HFFc6 (cell line): Measurements from ENCODE around the gene C1orf167. TPM values are rescaled to one million over a fixed set of nuclear protein-coding genes. Genes with fewer than 3 reads are reported as not detected.
A peak's percentile ranks its signal among the peaks of the same experiment; 100 is the strongest.

Source experiments
- DNase-seq: peaks from one replicate; pipeline ENCODE4 v3.0.0-alpha.2; 2018
- H3K27ac Mint-ChIP-seq: 2 replicates; pipeline ENCODE4 v1.8.0; 2020; ENCODE audit warnings: mild to moderate bottlenecking, mixed read lengths
- H3K27me3 Mint-ChIP-seq: 2 replicates; pipeline ENCODE4 v1.8.0; 2021; ENCODE audit warnings: mild to moderate bottlenecking, moderate library complexity, mixed read lengths; ENCODE audit not compliant: insufficient read depth
- H3K36me3 Mint-ChIP-seq: 2 replicates; pipeline ENCODE4 v1.8.0; 2021; ENCODE audit warnings: low read depth, mixed read lengths
- H3K4me1 Mint-ChIP-seq: 2 replicates; pipeline ENCODE4 v1.8.0; 2020; ENCODE audit warnings: low read depth, mixed read lengths
- H3K4me3 Mint-ChIP-seq: 2 replicates; pipeline ENCODE4 v1.8.0; 2020; ENCODE audit warnings: mild to moderate bottlenecking, moderate library complexity, mixed read lengths
- H3K9me3 Mint-ChIP-seq: 2 replicates; pipeline ENCODE4 v1.8.0; 2020; ENCODE audit warnings: mild to moderate bottlenecking, mixed read lengths
- CTCF ChIP-seq: fragments of 200-600 bp; sonication (generic); IDR thresholded peaks from 2 replicates; pipeline ENCODE4 v1.5.0; 2021; ENCODE audit warnings: antibody characterized with exemption, mild to moderate bottlenecking
- total RNA-seq, 6 experiments: library from RNA; stranded (reverse); fragmentation: NEBNext Ultra II Directional; extraction: Animal tissue kit (Norgen Biotek cat#: 25700); gene quantifications; 2 replicates in 1 of 6; 3 replicates in 5 of 6; pipeline ENCODE4 v1.2.3, GENCODE V29; 2021

The C1orf167 gene
- total RNA-seq, 6 experiments from 2014 or later = 0.23 to 0.59 (median 0.38) TPM; not detected in 2

- Mint-ChIP-seq H3K27me3 (peaks cover 4% of the 10 kb centered on the region; the same call in 1 of the 2 replicates), H3K9me3 (no peaks in the 10 kb centered on the region), H3K4me1 (peaks cover 37% of the 10 kb centered on the region), H3K36me3 (peaks cover 22% of the 10 kb centered on the region), H3K27ac (no peak overlapping the region), H3K4me3 (no peak overlapping the region)
- TF ChIP-seq CTCF = no peak
- DNase-seq = no peak
Measured at GRCh38 chr1:11799099-11799498, 37.1 kb downstream of the C1orf167 start.

GRCh38 chr1:11799896-11800295 lies 37.9 kb downstream of the C1orf167 start:
- TF ChIP-seq CTCF = no peak
- Mint-ChIP-seq H3K36me3 (peaks cover 16% of the 10 kb centered on the region), H3K27me3 (peaks cover 4% of the 10 kb centered on the region; the same call in 1 of the 2 replicates), H3K4me1 (peaks cover 45% of the 10 kb centered on the region), H3K27ac (no peak overlapping the region; the same call in 1 of the 2 replicates), H3K4me3 (no peak overlapping the region), H3K9me3 (no peaks in the 10 kb centered on the region)
- no peak for DNase-seq

GRCh38 chr1:11800391-11800755 lies 38.4 kb downstream of the C1orf167 start:
- TF ChIP-seq CTCF = no peak
- peaks cover 47% of the 10 kb centered on the region for H3K4me1 Mint-ChIP-seq
- H3K36me3 Mint-ChIP-seq = peaks cover 11% of the 10 kb centered on the region
- no peaks in the 10 kb centered on the region for H3K9me3 Mint-ChIP-seq
- DNase-seq = no peak
- H3K4me3 Mint-ChIP-seq = no peak overlapping the region
- no peak overlapping the region for H3K27ac Mint-ChIP-seq
- peaks cover 4% of the 10 kb centered on the region; the same call in 1 of the 2 replicates for H3K27me3 Mint-ChIP-seq

- TF ChIP-seq CTCF = no peak
- Mint-ChIP-seq H3K9me3 (no peaks in the 10 kb centered on the region), H3K4me1 (peaks cover 47% of the 10 kb centered on the region), H3K36me3 (peaks cover 6% of the 10 kb centered on the region), H3K27me3 (peaks cover 4% of the 10 kb centered on the region; the same call in 1 of the 2 replicates), H3K27ac (no peak overlapping the region), H3K4me3 (no peak overlapping the region)
- DNase-seq = no peak
Measured at GRCh38 chr1:11800756-11801433, 38.9 kb downstream of the C1orf167 start.

- Mint-ChIP-seq H3K4me3 (peak overlapping the region; percentile 100), H3K27ac (peak overlapping the region; percentile 97), H3K9me3 (no peaks in the 10 kb centered on the region), H3K27me3 (peaks cover 4% of the 10 kb centered on the region; the same call in 1 of the 2 replicates), H3K36me3 (no peaks in the 10 kb centered on the region; the same call in 1 of the 2 replicates), H3K4me1 (peaks cover 52% of the 10 kb centered on the region)
- TF ChIP-seq CTCF = no peak
- DNase-seq = no peak
Measured at GRCh38 chr1:11802616-11802972, 40.6 kb downstream of the C1orf167 start.
